WI38 (cell line): ENCODE data around the gene RAB40B.

Experiments used
- H3K4me3 ChIP-seq: 2 replicates; pipeline ENCODE4 v1.5.1; 2011; ENCODE audit warnings: low read depth, mild to moderate bottlenecking, control low read depth, low read length
- CTCF ChIP-seq: IDR thresholded peaks from 2 replicates; pipeline ENCODE4 v1.5.1; 2012; ENCODE audit warnings: low read depth, mild to moderate bottlenecking, control low read depth, low read length

The RAB40B gene

GRCh38 chr17:82630212-82630611, 68.3 kb downstream of the RAB40B start:
- TF ChIP-seq CTCF = no peak
- H3K4me3 ChIP-seq = no peak overlapping the region

- no peak overlapping the region for H3K4me3 ChIP-seq
- TF ChIP-seq CTCF = no peak
These were observed 68.8 kb downstream of the RAB40B start for GRCh38 chr17:82629748-82630147.

GRCh38 chr17:82627405-82627804, 71.1 kb downstream of the RAB40B start:
- no peak overlapping the region for H3K4me3 ChIP-seq
- TF ChIP-seq CTCF = no peak

- no peak overlapping the region for H3K4me3 ChIP-seq
These were observed 74.8 kb downstream of the RAB40B start for GRCh38 chr17:82623707-82624106.

GRCh38 chr17:82619641-82620040, 78.9 kb downstream of the RAB40B start:
- H3K4me3 ChIP-seq = no peak overlapping the region
- no peak for TF ChIP-seq CTCF

More at GRCh38 chr17:82623707-82624106, 74.8 kb downstream of the RAB40B start:
- no peak for TF ChIP-seq CTCF

- no peak for TF ChIP-seq CTCF
These were observed 79.3 kb downstream of the RAB40B start for GRCh38 chr17:82619211-82619610.

GRCh38 chr17:82616021-82616711, 82.3 kb downstream of the RAB40B start:
- TF ChIP-seq CTCF = no peak
- H3K4me3 ChIP-seq = no peak overlapping the region

More at GRCh38 chr17:82619211-82619610, 79.3 kb downstream of the RAB40B start:
- no peak overlapping the region for H3K4me3 ChIP-seq
